Measurements from ENCODE around the gene NCAPG2.

DNA sequence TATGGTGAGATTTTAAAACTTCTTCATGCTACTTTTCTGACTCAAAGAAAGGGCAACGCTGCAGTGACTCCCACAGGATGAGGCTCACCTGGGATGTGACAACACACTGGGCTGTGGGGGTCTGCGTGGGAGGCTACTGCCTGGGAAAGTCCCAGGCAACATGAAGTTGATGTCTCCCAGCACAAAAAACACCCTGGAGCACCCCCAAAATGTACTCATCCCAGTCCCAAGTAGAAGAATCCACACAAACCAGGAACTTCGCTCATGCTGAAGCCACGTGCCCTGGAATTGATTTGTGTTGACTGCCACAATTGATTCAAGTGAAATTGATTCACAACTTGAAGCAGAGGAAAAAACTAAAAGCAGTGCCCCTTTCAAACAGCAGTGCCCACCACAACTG lies 92.1 kb downstream of the NCAPG2 start:
- TF ChIP-seq ZNF512 (CRISPR knock-in tag; IDR thresholded peaks at IDR 0.05; ENCODE audit: borderline replicate concordance) = no peak
- no peak for TF ChIP-seq E2F1 (CRISPR knock-in tag; IDR thresholded peaks at IDR 0.05)
- no peak for TF ChIP-seq CTCF (IDR thresholded peaks at IDR 0.05)
- TF ChIP-seq, protein P1, sequence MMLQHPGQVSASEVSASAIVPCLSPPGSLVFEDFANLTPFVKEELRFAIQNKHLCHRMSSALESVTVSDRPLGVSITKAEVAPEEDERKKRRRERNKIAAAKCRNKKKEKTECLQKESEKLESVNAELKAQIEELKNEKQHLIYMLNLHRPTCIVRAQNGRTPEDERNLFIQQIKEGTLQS (CRISPR knock-in tag; conservative IDR thresholded peaks at IDR 0.05) = no peak
- no peak for TF ChIP-seq NFYB (CRISPR knock-in tag; conservative IDR thresholded peaks at IDR 0.05; ENCODE audit: low read depth)
- TF ChIP-seq ZNF138 (CRISPR knock-in tag; conservative IDR thresholded peaks at IDR 0.05) = no peak
- no peak for TF ChIP-seq JUN (CRISPR knock-in tag; IDR thresholded peaks at IDR 0.05)
- TF ChIP-seq USF2 (CRISPR knock-in tag; IDR thresholded peaks at IDR 0.05) = no peak
- TF ChIP-seq KAT7 (CRISPR knock-in tag; IDR thresholded peaks at IDR 0.05; ENCODE audit: borderline replicate concordance) = no peak
- no peak for TF ChIP-seq ESRRA (CRISPR knock-in tag; IDR thresholded peaks at IDR 0.05; ENCODE audit: borderline replicate concordance)
- TF ChIP-seq PREB (CRISPR knock-in tag; IDR thresholded peaks at IDR 0.05; ENCODE audit: borderline replicate concordance) = no peak
- TF ChIP-seq MAX (CRISPR knock-in tag; IDR thresholded peaks at IDR 0.05) = no peak
- no peak for TF ChIP-seq SP1 (CRISPR knock-in tag; conservative IDR thresholded peaks at IDR 0.05)

All from WTC11 (cell line).